ENCODE data around the gene CREB3L4.

Gene CREB3L4

DNA sequence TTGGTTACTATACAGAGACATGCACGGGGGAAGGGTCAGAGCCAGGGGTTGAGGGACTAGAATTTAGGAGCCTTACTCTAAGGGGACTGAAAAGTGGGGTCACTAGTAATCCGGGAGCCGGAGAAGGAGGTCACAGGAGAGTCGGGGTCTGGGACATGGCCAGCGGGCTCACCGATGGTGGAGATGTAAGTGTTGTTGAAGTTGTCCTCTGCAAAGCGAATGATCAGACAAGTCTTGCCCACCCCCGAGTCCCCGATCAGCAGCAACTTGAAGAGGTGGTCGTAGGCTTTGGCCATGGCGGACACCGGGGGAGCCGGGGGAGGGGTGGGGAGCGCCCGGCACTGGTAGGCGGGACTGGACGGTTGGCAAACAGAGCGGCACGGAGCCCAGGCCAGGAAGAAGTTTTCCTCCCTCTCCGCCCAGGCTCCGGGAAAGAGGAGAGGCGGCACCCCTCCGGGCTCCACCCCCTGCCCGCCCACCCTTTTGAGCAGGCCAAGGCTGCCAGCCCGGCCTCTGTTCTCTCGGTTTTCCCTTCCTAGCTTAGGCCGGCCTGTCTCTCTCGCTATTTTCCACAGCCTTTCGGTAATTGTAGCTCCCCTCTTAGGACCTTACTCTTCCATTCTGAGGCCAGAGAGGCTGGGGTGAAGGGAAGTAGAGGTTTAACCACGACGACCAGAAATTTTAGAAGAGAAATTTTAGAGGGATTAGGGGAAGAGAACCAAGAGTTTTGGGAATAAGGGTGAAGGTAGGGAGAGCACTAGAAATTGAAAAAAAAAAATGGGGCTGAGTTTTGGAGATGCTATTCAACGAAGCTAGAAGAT is 18.4 kb downstream of the CREB3L4 start, which contains the start of gene RAB13:
Gene RAB13 (minus strand): TSS at position 399 of the 821 bp plus-strand sequence. CDS start 103 bp downstream, at position 296.
- DNase-seq (ENCODE audit: low read depth) = peak; percentile 52
- TF ChIP-seq, protein P1, sequence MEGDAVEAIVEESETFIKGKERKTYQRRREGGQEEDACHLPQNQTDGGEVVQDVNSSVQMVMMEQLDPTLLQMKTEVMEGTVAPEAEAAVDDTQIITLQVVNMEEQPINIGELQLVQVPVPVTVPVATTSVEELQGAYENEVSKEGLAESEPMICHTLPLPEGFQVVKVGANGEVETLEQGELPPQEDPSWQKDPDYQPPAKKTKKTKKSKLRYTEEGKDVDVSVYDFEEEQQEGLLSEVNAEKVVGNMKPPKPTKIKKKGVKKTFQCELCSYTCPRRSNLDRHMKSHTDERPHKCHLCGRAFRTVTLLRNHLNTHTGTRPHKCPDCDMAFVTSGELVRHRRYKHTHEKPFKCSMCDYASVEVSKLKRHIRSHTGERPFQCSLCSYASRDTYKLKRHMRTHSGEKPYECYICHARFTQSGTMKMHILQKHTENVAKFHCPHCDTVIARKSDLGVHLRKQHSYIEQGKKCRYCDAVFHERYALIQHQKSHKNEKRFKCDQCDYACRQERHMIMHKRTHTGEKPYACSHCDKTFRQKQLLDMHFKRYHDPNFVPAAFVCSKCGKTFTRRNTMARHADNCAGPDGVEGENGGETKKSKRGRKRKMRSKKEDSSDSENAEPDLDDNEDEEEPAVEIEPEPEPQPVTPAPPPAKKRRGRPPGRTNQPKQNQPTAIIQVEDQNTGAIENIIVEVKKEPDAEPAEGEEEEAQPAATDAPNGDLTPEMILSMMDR (IDR thresholded peaks at IDR 0.05; ENCODE audit: control insufficient read depth, insufficient read depth, low read depth, low read length, missing control alignments) = no peak
- peak within 1 kb of the TSS; percentile 84 for H3K4me3 ChIP-seq (ENCODE audit: control insufficient read depth, low read depth, low read length)

DNA sequence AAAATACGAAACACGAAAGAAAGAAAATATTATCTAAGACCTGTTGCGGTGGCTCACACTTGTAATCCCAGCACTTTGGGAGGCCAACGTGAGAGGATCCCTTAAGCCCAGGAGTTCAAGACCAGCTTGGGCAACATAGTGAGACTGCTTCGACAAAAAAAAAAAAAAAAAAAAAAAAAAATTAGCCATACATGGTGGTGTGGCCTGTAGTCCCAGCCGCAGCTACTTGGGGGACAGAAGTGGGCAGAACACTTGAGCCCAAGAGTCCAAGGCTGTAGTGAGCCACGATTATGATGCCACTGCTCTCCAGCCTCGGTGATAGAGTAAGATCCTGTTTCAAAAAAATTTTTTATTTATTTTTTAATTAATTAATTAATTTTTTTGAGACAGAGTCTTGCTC is 19.9 kb downstream of the CREB3L4 start:
- TF ChIP-seq, protein P1 (IDR thresholded peaks at IDR 0.05; ENCODE audit: control insufficient read depth, insufficient read depth, low read depth, low read length, missing control alignments) = no peak
- no peak overlapping the region for H3K4me3 ChIP-seq (ENCODE audit: control insufficient read depth, low read depth, low read length)
- DNase-seq (ENCODE audit: low read depth) = no peak

DNA sequence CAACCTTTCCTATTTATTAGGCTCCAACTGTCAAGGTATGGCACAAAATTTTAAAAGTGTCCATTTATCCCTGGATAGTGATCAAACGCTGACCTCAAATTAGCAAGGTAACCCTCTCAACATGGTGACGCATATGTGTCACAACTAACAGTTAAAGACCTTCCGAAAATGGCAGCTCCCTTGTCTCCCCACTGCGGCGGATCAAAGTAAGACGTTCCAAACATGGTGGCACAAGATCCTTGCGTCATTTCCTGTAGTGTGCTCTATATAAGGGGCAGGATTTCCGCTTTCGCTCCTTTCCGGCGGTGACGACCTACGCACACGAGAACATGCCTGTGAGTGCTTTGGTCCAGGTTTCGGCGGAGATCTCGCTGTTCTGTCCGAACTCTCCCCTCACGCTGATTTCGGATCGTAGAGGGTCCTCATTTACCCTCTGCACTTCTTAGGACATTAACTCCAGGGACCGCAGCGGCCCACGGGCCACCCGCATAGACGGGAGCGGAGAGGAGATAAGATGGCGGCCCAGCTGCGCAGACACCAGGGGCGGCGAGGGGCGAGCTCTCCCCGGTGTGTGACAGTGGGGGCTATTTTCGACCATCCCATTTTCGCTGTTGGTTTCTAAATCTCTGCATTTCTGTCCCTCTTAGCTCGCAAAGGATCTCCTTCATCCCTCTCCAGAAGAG is 22.9 kb downstream of the CREB3L4 start, which contains the start of gene RPS27:
Gene RPS27 (plus strand): TSS at position 295 of the 683 bp plus-strand sequence. CDS start 35 bp downstream, at position 330.
- TF ChIP-seq, protein P1 (IDR thresholded peaks at IDR 0.05; ENCODE audit: control insufficient read depth, insufficient read depth, low read depth, low read length, missing control alignments) = no peak
- DNase-seq (ENCODE audit: low read depth) = peak; percentile 97
- H3K4me3 ChIP-seq (ENCODE audit: control insufficient read depth, low read depth, low read length) = peak within 1 kb of the TSS; percentile 91

DNA sequence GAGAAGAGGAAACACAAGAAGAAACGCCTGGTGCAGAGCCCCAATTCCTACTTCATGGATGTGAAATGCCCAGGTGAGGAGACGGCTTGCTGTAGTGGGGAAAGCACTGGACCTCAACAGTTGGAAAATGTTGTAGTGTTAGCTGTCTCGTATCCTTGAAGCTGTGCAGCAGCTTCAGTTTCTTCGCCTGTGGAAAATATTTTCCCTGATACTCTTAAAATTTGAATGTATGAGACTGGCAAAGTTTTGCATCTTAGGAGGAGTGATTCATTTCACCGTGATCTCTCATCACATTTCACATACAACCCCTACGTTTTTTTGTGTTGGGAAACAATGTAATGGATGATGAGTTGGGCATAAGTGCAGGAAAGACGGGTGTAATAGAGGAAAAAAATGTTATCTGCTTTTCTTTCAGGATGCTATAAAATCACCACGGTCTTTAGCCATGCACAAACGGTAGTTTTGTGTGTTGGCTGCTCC is 23.5 kb downstream of the CREB3L4 start:
- no peak for DNase-seq (ENCODE audit: low read depth)
- TF ChIP-seq, protein P1 (IDR thresholded peaks at IDR 0.05; ENCODE audit: control insufficient read depth, insufficient read depth, low read depth, low read length, missing control alignments) = no peak
- H3K4me3 ChIP-seq (ENCODE audit: control insufficient read depth, low read depth, low read length) = peak overlapping the region; percentile 91

DNA sequence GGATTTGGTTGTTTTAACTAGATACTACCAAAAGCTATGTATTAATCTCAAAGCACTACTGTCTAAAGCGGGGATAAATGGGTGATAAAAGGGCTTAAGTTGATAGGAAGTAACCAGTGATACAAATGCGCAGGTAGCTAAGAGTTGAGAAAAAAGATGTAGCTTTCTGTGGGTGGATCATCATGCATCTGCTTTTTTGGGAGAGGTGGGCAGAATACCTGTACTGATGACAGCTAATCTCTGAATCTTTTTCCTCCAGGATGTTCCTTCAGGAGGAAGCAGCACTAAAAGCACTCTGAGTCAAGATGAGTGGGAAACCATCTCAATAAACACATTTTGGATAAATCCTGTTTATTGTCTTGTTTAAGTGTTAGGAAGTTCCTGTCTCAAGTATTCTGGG is 24.1 kb downstream of the CREB3L4 start:
- TF ChIP-seq, protein P1 (IDR thresholded peaks at IDR 0.05; ENCODE audit: control insufficient read depth, insufficient read depth, low read depth, low read length, missing control alignments) = no peak
- peak overlapping the region; percentile 91 for H3K4me3 ChIP-seq (ENCODE audit: control insufficient read depth, low read depth, low read length)
- DNase-seq (ENCODE audit: low read depth) = no peak

DNA sequence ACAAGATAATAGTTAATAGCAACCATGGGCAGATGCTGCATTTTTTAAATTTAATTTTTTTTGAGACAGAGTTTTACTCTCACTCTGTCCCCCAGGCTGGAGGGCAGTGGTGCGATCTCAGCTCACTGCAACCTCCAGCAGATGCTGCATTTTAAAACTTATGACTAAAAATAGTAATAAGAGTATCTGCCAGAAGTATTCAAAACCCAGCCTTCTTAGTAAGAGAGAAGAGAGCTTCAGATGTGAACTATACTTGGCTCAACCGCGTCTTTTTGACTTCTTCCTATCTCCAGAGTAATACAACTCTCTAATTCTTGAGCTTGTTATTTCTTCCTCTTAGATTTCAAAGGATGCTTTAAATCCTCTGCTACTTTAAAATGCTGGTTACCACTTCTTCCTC is 27.5 kb downstream of the CREB3L4 start:
- H3K4me3 ChIP-seq (ENCODE audit: control insufficient read depth, low read depth, low read length) = no peak overlapping the region
- TF ChIP-seq, protein P1 (IDR thresholded peaks at IDR 0.05; ENCODE audit: control insufficient read depth, insufficient read depth, low read depth, low read length, missing control alignments) = no peak
- no peak for DNase-seq (ENCODE audit: low read depth)

Data from AG09309 (cell line).